ENCODE measurements around the gene EIF4E1B. TPM values are rescaled to one million over a fixed set of nuclear protein-coding genes. Genes with fewer than 3 reads are reported as not detected.
A peak's percentile ranks its signal among the peaks of the same experiment; 100 is the strongest.

EIF4E1B gene, protein sequence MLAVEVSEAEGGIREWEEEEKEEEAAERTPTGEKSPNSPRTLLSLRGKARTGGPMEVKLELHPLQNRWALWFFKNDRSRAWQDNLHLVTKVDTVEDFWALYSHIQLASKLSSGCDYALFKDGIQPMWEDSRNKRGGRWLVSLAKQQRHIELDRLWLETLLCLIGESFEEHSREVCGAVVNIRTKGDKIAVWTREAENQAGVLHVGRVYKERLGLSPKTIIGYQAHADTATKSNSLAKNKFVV
- total RNA-seq: not detected
- long read RNA-seq: 0 reads

DNA sequence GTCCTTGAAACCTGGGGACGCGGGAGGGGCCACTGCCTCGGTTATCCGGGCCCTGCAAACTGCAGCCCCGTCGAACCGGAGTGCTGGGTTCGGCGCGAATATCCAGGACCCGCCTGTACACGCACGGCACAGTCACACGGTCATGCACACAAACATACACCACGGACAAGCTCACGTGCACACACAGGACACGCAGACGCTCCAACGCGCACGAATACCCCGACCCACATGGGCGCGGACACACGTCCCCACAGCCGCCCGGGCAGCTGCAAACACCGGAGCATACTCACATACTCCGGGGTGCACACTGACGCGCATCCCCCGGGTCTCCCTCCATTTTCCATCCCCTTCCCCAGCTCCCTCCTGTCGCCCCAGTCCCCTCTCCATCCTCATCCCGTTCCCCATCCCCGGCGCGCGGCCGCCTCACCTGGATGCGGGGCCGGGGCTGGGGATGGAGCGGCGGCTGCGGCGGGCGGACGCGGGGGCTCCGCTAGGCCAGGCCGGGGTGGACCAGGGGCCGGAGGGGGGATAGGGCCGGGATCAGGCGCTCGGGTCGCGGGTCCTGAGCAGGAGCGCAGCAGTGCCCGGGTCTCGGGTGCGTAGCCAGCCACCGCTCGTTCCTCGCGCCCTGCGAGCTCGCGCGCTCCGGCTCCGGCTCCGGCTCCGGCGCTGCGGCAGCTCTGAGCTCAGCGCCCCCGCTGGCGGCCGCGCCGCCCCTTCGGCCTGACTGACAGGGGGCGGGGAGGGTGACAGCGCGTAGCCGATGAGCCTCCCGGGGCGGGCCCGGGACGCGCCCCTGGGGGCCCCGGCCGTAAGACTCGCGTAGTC, at the start of gene EIF4E1B, which contains the start of gene SNCB:
TSS of gene EIF4E1B (plus strand) at position 823 of the 828 bp plus-strand sequence. CDS start 12,113 bp downstream, outside the sequence.
TSS of gene SNCB (minus strand) at position 682 of the 828 bp plus-strand sequence. CDS start 880 bp downstream, outside the sequence.
- Histone ChIP-seq H3K27me3 (ENCODE audit: low read depth) (peaks cover 100% of the 10 kb centered on the region), H3K27ac (replicated peaks) (no peak within 1 kb of the TSS), H3K4me3 (peak within 1 kb of the TSS; percentile 62), H3K36me3 (no peaks in the 10 kb centered on the region), H3K9me3 (replicated peaks) (no peaks in the 10 kb centered on the region), H3K4me1 (peaks cover 15% of the 10 kb centered on the region)
- TF ChIP-seq, protein P1, sequence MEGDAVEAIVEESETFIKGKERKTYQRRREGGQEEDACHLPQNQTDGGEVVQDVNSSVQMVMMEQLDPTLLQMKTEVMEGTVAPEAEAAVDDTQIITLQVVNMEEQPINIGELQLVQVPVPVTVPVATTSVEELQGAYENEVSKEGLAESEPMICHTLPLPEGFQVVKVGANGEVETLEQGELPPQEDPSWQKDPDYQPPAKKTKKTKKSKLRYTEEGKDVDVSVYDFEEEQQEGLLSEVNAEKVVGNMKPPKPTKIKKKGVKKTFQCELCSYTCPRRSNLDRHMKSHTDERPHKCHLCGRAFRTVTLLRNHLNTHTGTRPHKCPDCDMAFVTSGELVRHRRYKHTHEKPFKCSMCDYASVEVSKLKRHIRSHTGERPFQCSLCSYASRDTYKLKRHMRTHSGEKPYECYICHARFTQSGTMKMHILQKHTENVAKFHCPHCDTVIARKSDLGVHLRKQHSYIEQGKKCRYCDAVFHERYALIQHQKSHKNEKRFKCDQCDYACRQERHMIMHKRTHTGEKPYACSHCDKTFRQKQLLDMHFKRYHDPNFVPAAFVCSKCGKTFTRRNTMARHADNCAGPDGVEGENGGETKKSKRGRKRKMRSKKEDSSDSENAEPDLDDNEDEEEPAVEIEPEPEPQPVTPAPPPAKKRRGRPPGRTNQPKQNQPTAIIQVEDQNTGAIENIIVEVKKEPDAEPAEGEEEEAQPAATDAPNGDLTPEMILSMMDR (IDR thresholded peaks at IDR 0.05; ENCODE audit: borderline replicate concordance): no peak
- DNase-seq: no peak
- intact Hi-C loops (cut with micrococcal nuclease): no loop called here

DNA sequence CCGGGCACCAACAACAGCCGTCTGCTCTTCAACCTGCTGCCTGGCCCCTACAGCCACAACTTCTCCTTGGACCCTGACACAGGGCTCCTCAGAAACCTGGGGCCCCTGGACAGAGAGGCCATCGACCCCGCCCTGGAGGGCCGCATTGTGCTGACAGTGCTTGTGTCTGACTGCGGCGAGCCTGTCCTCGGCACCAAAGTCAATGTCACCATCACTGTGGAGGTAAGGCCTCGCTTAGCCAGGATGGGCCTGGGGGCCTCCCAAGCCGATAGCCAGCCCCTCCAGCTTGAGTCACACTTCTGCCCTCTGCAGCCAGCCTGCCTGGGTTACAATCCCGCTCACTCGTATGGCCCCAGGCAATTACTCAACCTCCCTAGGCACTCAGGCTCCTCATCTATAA, 49.1 kb upstream of the EIF4E1B start:
- Histone ChIP-seq H3K27ac (replicated peaks) (no peak overlapping the region), H3K36me3 (no peaks in the 10 kb centered on the region), H3K9me3 (replicated peaks) (peaks cover 22% of the 10 kb centered on the region), H3K4me1 (no peaks in the 10 kb centered on the region), H3K27me3 (ENCODE audit: low read depth) (peaks cover 18% of the 10 kb centered on the region), H3K4me3 (no peak overlapping the region)
- intact Hi-C loops (cut with micrococcal nuclease): no loop called here
- TF ChIP-seq, protein P1 (IDR thresholded peaks at IDR 0.05; ENCODE audit: borderline replicate concordance): no peak
- DNase-seq: no peak

DNA sequence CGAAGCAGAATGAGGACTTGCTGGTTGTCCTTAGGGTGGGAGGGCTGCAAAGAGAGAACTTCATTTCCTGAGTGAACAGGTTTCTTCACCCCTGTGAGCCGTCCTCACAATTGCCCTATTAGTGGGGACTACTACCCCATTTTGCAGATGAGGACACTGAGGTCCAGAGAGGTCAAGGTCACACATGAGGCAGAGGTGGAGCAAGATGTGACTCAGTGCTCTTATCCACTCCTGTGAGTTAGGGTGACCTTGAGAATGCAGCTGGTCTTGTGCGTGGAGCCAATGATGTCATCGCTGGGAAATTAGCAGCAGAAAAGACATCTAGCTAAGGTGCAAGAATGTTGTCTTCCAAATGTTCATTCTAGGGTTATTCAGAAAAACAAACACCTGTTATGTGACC, 47.4 kb upstream of the EIF4E1B start:
- Histone ChIP-seq H3K4me1 (no peaks in the 10 kb centered on the region), H3K27me3 (ENCODE audit: low read depth) (peaks cover 6% of the 10 kb centered on the region), H3K4me3 (no peak overlapping the region), H3K27ac (replicated peaks) (no peak overlapping the region), H3K9me3 (replicated peaks) (peaks cover 23% of the 10 kb centered on the region), H3K36me3 (no peaks in the 10 kb centered on the region)
- no peak for DNase-seq
- TF ChIP-seq, protein P1 (IDR thresholded peaks at IDR 0.05; ENCODE audit: borderline replicate concordance): no peak
- intact Hi-C loops (cut with micrococcal nuclease): no loop called here

DNA sequence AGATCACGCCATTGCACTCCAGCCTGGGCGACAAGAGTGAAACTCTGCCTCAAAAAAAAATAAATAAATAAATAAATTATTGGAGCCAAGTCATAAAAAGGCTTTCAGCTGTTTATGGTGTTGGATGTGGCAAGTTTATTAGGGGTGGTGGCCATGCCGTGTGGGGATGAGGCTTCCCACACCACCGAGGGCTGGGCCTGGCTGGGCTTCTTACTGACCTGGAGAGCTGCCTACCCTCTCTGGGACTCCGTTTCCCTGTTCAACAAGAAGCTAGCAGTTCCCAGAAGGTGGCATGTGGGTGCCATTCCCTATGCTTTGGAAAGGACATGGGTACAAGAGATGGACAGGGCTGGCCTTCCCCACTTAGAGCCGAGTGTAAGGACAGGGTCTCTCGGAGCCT, 43.1 kb upstream of the EIF4E1B start:
- H3K4me1 ChIP-seq: no peaks in the 10 kb centered on the region
- TF ChIP-seq, protein P1 (IDR thresholded peaks at IDR 0.05; ENCODE audit: borderline replicate concordance): no peak
- peaks cover 23% of the 10 kb centered on the region for H3K9me3 ChIP-seq (replicated peaks)
- DNase-seq: no peak
- H3K4me3 ChIP-seq: no peak overlapping the region
- intact Hi-C loops (cut with micrococcal nuclease): loop anchor here (5.0 kb wide), 1 partner anchor 165 kb away; no protein-coding TSS in a partner anchor
- peaks cover 4% of the 10 kb centered on the region for H3K27me3 ChIP-seq (ENCODE audit: low read depth)
- no peaks in the 10 kb centered on the region for H3K36me3 ChIP-seq
- H3K27ac ChIP-seq (replicated peaks): no peak overlapping the region

DNA sequence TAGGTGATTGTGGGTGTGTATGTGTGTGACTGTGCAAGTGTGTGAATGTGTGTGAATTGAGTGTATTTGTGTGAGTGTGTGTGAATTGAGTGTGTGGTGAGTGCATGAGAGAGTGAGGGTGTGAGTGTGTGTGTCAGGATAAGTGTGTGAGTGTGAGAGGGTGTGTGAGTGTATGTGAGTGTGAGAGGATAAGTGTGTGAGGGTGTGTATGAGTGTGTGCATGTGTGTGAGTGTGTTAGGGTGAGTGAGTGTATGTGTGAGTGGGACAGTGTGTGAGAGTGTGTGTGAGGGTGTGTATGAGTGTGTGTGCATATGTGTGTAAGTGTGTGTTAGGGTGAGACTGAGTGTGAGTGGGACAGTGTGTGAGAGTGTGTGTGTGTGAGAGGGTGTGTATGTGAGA, 42.2 kb upstream of the EIF4E1B start:
- TF ChIP-seq, protein P1 (IDR thresholded peaks at IDR 0.05; ENCODE audit: borderline replicate concordance): no peak
- Histone ChIP-seq H3K4me3 (no peak overlapping the region), H3K27ac (replicated peaks) (no peak overlapping the region), H3K36me3 (no peaks in the 10 kb centered on the region), H3K4me1 (no peaks in the 10 kb centered on the region), H3K27me3 (ENCODE audit: low read depth) (peaks cover 11% of the 10 kb centered on the region), H3K9me3 (replicated peaks) (peaks cover 23% of the 10 kb centered on the region)
- intact Hi-C loops (cut with micrococcal nuclease): loop anchor here (5.0 kb wide), 1 partner anchor 166 kb away; no protein-coding TSS in a partner anchor
- no peak for DNase-seq

Data from left ventricle myocardium inferior (tissue), 1 donor.